ELR (cell line): ENCODE data around the gene NAV2.

Source experiments
- DNase-seq: peaks from one replicate; pipeline ENCODE4 v3.0.0-alpha.2; 2015; ENCODE audit warnings: low read depth

NAV2 gene

GRCh38 chr11:19812096-19812495 lies 99.5 kb downstream of the NAV2 start:
- no peak for DNase-seq

GRCh38 chr11:19812710-19813109 lies 100.1 kb downstream of the NAV2 start:
- DNase-seq: no peak

GRCh38 chr11:19813158-19813879 lies 100.7 kb downstream of the NAV2 start:
- DNase-seq: no peak

- DNase-seq: no peak
Observed at GRCh38 chr11:19814421-19814820, 101.8 kb downstream of the NAV2 start.

GRCh38 chr11:19816040-19816439 lies 103.4 kb downstream of the NAV2 start:
- no peak for DNase-seq

- DNase-seq: no peak
Observed at GRCh38 chr11:19816817-19817216, 104.2 kb downstream of the NAV2 start.

GRCh38 chr11:19817265-19817851 lies 104.7 kb downstream of the NAV2 start:
- no peak for DNase-seq

GRCh38 chr11:19817870-19818269 lies 105.2 kb downstream of the NAV2 start:
- no peak for DNase-seq

GRCh38 chr11:19818619-19819018 lies 106.0 kb downstream of the NAV2 start:
- no peak for DNase-seq

- no peak for DNase-seq
Observed at GRCh38 chr11:19819148-19819547, 106.5 kb downstream of the NAV2 start.

GRCh38 chr11:19820100-19820499 lies 107.5 kb downstream of the NAV2 start:
- no peak for DNase-seq

GRCh38 chr11:19821412-19821875 lies 108.8 kb downstream of the NAV2 start:
- no peak for DNase-seq

GRCh38 chr11:19821993-19822392 lies 109.4 kb downstream of the NAV2 start:
- no peak for DNase-seq

GRCh38 chr11:19822531-19822930 lies 109.9 kb downstream of the NAV2 start:
- no peak for DNase-seq

GRCh38 chr11:19826606-19827005 lies 114.0 kb downstream of the NAV2 start:
- no peak for DNase-seq

GRCh38 chr11:19827399-19828135 lies 114.9 kb downstream of the NAV2 start:
- no peak for DNase-seq

GRCh38 chr11:19828382-19829108 lies 115.9 kb downstream of the NAV2 start:
- DNase-seq: no peak

- DNase-seq: no peak
Observed at GRCh38 chr11:19829109-19829837, 116.6 kb downstream of the NAV2 start.

GRCh38 chr11:19832086-19832750 lies 119.6 kb downstream of the NAV2 start:
- no peak for DNase-seq

- no peak for DNase-seq
Observed at GRCh38 chr11:19832901-19833300, 120.3 kb downstream of the NAV2 start.

- no peak for DNase-seq
Observed at GRCh38 chr11:19834771-19835170, 122.1 kb downstream of the NAV2 start.
